GM19452 (cell line): Measurements from ENCODE around the gene KCNG2.

Experiments used
- ATAC-seq: cut with Tn5 transposase; IDR thresholded peaks from one replicate; pipeline ENCODE4 v1.9.1; 2021; ENCODE audit not compliant: unreplicated experiment

The KCNG2 gene

GRCh38 chr18:79902075-79902474, 104.3 kb downstream of the KCNG2 start:
- no peak for ATAC-seq

- ATAC-seq: no peak
Measured at GRCh38 chr18:79902640-79903039, 104.9 kb downstream of the KCNG2 start.

- ATAC-seq: no peak
Measured at GRCh38 chr18:79903071-79903635, 105.4 kb downstream of the KCNG2 start.

GRCh38 chr18:79903787-79904356, 106.1 kb downstream of the KCNG2 start:
- ATAC-seq: no peak

GRCh38 chr18:79904357-79905147, 106.8 kb downstream of the KCNG2 start:
- ATAC-seq: no peak

- no peak for ATAC-seq
Measured at GRCh38 chr18:79905389-79905911, 107.7 kb downstream of the KCNG2 start.

GRCh38 chr18:79905993-79906392, 108.3 kb downstream of the KCNG2 start:
- ATAC-seq: no peak

- ATAC-seq: no peak
Measured at GRCh38 chr18:79906706-79907105, 109.0 kb downstream of the KCNG2 start.

GRCh38 chr18:79910563-79911343, 113.0 kb downstream of the KCNG2 start:
- no peak for ATAC-seq

- ATAC-seq: no peak
Measured at GRCh38 chr18:79911344-79912270, 113.9 kb downstream of the KCNG2 start.

GRCh38 chr18:79912409-79912991, 114.8 kb downstream of the KCNG2 start:
- ATAC-seq: no peak

- no peak for ATAC-seq
Measured at GRCh38 chr18:79912994-79913831, 115.5 kb downstream of the KCNG2 start.

GRCh38 chr18:79914614-79915160, 116.9 kb downstream of the KCNG2 start:
- no peak for ATAC-seq

GRCh38 chr18:79915161-79916127, 117.7 kb downstream of the KCNG2 start:
- ATAC-seq: no peak

- ATAC-seq: no peak
Measured at GRCh38 chr18:79916128-79916494, 118.4 kb downstream of the KCNG2 start.

- no peak for ATAC-seq
Measured at GRCh38 chr18:79916546-79917168, 118.9 kb downstream of the KCNG2 start.

GRCh38 chr18:79917169-79917852, 119.6 kb downstream of the KCNG2 start:
- ATAC-seq: no peak
